H1 (cell line): ENCODE results near the gene INVS. TPM values are rescaled to one million over a fixed set of nuclear protein-coding genes. Genes with fewer than 3 reads are reported as not detected.

Experiments used
- CTCF ChIA-PET: fragments of 300-600 bp; sonication (Branson Sonifier 250); formaldehyde crosslinking; loops from one replicate; lab custom pipeline; 2021; ENCODE audit not compliant: partially characterized antibody; lab: Charles Lee
- POLR2A ChIA-PET: fragments of 300-600 bp; sonication (Branson Sonifier 250); formaldehyde crosslinking; loops from one replicate; lab custom pipeline; 2021; ENCODE audit warnings: inconsistent platforms; ENCODE audit not compliant: partially characterized antibody; lab: Charles Lee
- DNase-seq, 2 experiments: peaks; one replicate each; pipeline versions ENCODE4 v3.0.0 to v3.0.0-alpha.2; 2010 to 2022; ENCODE audit warnings: low spot score in 2 of 2, low read depth in 1 of 2, mixed read lengths in 1 of 2
- FAIRE-seq: peaks from 2 replicates; lab custom pipeline; 2011; peaks lifted over from hg19 to GRCh38; lab: Jason Lieb, UNC
- H2AFZ ChIP-seq: 2 replicates; pipeline ENCODE4 v1.8.1; 2012; ENCODE audit warnings: low read length, inconsistent platforms
- H2AK5ac ChIP-seq: 2 replicates; pipeline ENCODE4 v1.6.1; 2013; ENCODE audit warnings: low read depth, low read length
- H2BK120ac ChIP-seq: replicated peaks from 2 replicates; pipeline ENCODE3; 2013; ENCODE audit warnings: low read depth, low read length, inconsistent platforms
- H2BK12ac ChIP-seq: 2 replicates; pipeline ENCODE4 v1.6.1; 2013; ENCODE audit warnings: low read depth, low read length
- H2BK15ac ChIP-seq: 2 replicates; pipeline ENCODE4 v1.6.1; 2013; ENCODE audit warnings: low read length
- H2BK20ac ChIP-seq: 2 replicates; pipeline ENCODE4 v1.6.1; 2013; ENCODE audit warnings: low read length
- H2BK5ac ChIP-seq: 2 replicates; pipeline ENCODE4 v1.6.1; 2013; ENCODE audit warnings: low read depth, low read length
- H3K14ac ChIP-seq: 2 replicates; pipeline ENCODE4 v1.6.1; 2013; ENCODE audit warnings: inconsistent platforms; ENCODE audit not compliant: insufficient read length
- H3K18ac ChIP-seq: 2 replicates; pipeline ENCODE4 v1.6.1; 2013; ENCODE audit warnings: low read length; ENCODE audit errors: extremely low read depth
- H3K23ac ChIP-seq: 2 replicates; pipeline ENCODE4 v1.6.1; 2013; ENCODE audit warnings: inconsistent platforms; ENCODE audit not compliant: insufficient read length
- H3K23me2 ChIP-seq: 2 replicates; pipeline ENCODE4 v1.6.1; 2013; ENCODE audit warnings: low read depth, low read length
- H3K27ac ChIP-seq: 2 replicates; pipeline ENCODE4 v1.6.1; 2011; ENCODE audit warnings: low read depth, low read length, inconsistent platforms
- H3K27me3 ChIP-seq, 4 experiments: replicated peaks in 1 of 4; 1 replicate in 1 of 4; 2 replicates in 3 of 4; pipeline versions ENCODE4 v1.6.1 to v1.8.1; 2011 to 2013; ENCODE audit warnings: low read length in 3 of 4, mild to moderate bottlenecking in 3 of 4, inconsistent platforms in 2 of 4, mixed read lengths in 2 of 4, moderate library complexity in 1 of 4; ENCODE audit not compliant: control insufficient read depth in 3 of 4, insufficient read depth in 3 of 4; ENCODE audit errors: extremely low read depth in 1 of 4
- H3K36me3 ChIP-seq, 4 experiments: 2 replicates each; pipeline versions ENCODE4 v1.6.1 to v1.8.1; 2011 to 2013; ENCODE audit warnings: mild to moderate bottlenecking in 4 of 4, low read length in 3 of 4, moderate library complexity in 2 of 4, control low read depth in 1 of 4, inconsistent platforms in 1 of 4; ENCODE audit not compliant: insufficient read depth in 4 of 4, control insufficient read depth in 2 of 4
- H3K4ac ChIP-seq: replicated peaks from 2 replicates; pipeline ENCODE3; 2013; ENCODE audit warnings: low read length, low read depth, mixed read lengths, inconsistent platforms; ENCODE audit not compliant: insufficient read length
- H3K4me1 ChIP-seq, 4 experiments: replicated peaks in 1 of 4; 1 replicate in 1 of 4; 2 replicates in 3 of 4; pipeline versions ENCODE4 v1.6.1 to v1.8.1; 2011 to 2013; ENCODE audit warnings: low read length in 3 of 4, inconsistent platforms in 2 of 4, mixed read lengths in 1 of 4; ENCODE audit not compliant: insufficient read depth in 4 of 4, control insufficient read depth in 3 of 4
- H3K4me2 ChIP-seq, 2 experiments: 2 replicates each; pipeline versions ENCODE4 v1.6.1 to v1.8.1; 2011 to 2013; ENCODE audit warnings: low read depth in 2 of 2, low read length in 2 of 2, control low read depth in 1 of 2, inconsistent platforms in 1 of 2, mild to moderate bottlenecking in 1 of 2; ENCODE audit not compliant: insufficient read depth in 1 of 2
- H3K4me3 ChIP-seq, 4 experiments: fragments of 200-600, 300-600 bp in 1 of 4; sonication (generic), shearing (Covaris generic), sonication (Bioruptor Twin) in 1 of 4; 2 replicates each; pipeline versions ENCODE4 v1.5.1 to v1.8.1; 2011 to 2016; ENCODE audit warnings: low read length in 4 of 4, low read depth in 3 of 4, control low read depth in 2 of 4, inconsistent platforms in 2 of 4, mild to moderate bottlenecking in 2 of 4, mixed read lengths in 1 of 4, moderate library complexity in 1 of 4; ENCODE audit not compliant: insufficient read depth in 2 of 4; ENCODE audit errors: extremely low read depth in 1 of 4
- H3K56ac ChIP-seq: replicated peaks from 2 replicates; pipeline ENCODE3; 2013; ENCODE audit warnings: low read depth, mild to moderate bottlenecking, mixed read lengths, low read length, inconsistent platforms; ENCODE audit not compliant: insufficient read length
- H3K79me1 ChIP-seq: 2 replicates; pipeline ENCODE4 v1.6.1; 2013; ENCODE audit warnings: low read depth, low read length, control low read depth
- H3K79me2 ChIP-seq, 2 experiments: 2 replicates each; pipeline versions ENCODE4 v1.6.1 to v1.8.1; 2012 to 2013; ENCODE audit warnings: low read length in 2 of 2, mild to moderate bottlenecking in 2 of 2, inconsistent platforms in 1 of 2; ENCODE audit not compliant: insufficient read depth in 2 of 2, control insufficient read depth in 1 of 2
- H3K9ac ChIP-seq, 4 experiments: replicated peaks in 1 of 4; 1 replicate in 1 of 4; 2 replicates in 3 of 4; pipeline versions ENCODE4 v1.6.1 to v1.8.1; 2011 to 2013; ENCODE audit warnings: low read depth in 3 of 4, low read length in 3 of 4, control low read depth in 2 of 4, mild to moderate bottlenecking in 2 of 4, moderate library complexity in 2 of 4, inconsistent platforms in 1 of 4; ENCODE audit errors: extremely low read depth in 1 of 4
- H3K9me3 ChIP-seq, 2 experiments: 2 replicates each; pipeline versions ENCODE4 v1.6.1 to v1.8.1; 2012 to 2013; ENCODE audit warnings: mild to moderate bottlenecking in 2 of 2, moderate library complexity in 2 of 2, control low read depth in 1 of 2, inconsistent platforms in 1 of 2, low read depth in 1 of 2, low read length in 1 of 2, mixed read lengths in 1 of 2; ENCODE audit not compliant: insufficient read depth in 2 of 2
- H4K20me1 ChIP-seq, 2 experiments: replicated peaks in 1 of 2; 2 replicates each; pipeline versions ENCODE3 to v1.8.1; 2011 to 2013; ENCODE audit warnings: inconsistent platforms in 2 of 2, low read length in 2 of 2, mild to moderate bottlenecking in 1 of 2; ENCODE audit not compliant: insufficient read depth in 2 of 2, control insufficient read depth in 1 of 2
- H4K5ac ChIP-seq: 2 replicates; pipeline ENCODE4 v1.6.1; 2013; ENCODE audit warnings: low read length, low read depth, mixed read lengths, inconsistent platforms; ENCODE audit not compliant: insufficient read length
- H4K8ac ChIP-seq: 2 replicates; pipeline ENCODE4 v1.8.0; 2013; ENCODE audit warnings: mild to moderate bottlenecking, moderate library complexity, low read length, inconsistent platforms; ENCODE audit not compliant: insufficient read depth; ENCODE audit errors: extremely low read depth
- H4K91ac ChIP-seq: replicated peaks from 2 replicates; pipeline ENCODE3; 2013; ENCODE audit warnings: low read length, mixed read lengths, inconsistent platforms; ENCODE audit not compliant: insufficient read length
- BACH1 ChIP-seq: IDR thresholded peaks from 2 replicates; pipeline ENCODE4 v1.6.1; 2012; ENCODE audit warnings: low read length, improper control_type of control experiment
- BCL11A ChIP-seq, 2 experiments: IDR thresholded peaks; one replicate each; pipeline ENCODE4 v1.6.1; 2011; ENCODE audit warnings: low read depth in 2 of 2, low read length in 2 of 2, mild to moderate bottlenecking in 2 of 2
- CTBP2 ChIP-seq: IDR thresholded peaks from 2 replicates; pipeline ENCODE4 v1.7.0; 2011; ENCODE audit warnings: borderline replicate concordance, mild to moderate bottlenecking, moderate library complexity, mixed read lengths, low read length; ENCODE audit not compliant: insufficient read depth, insufficient read length
- EGR1 ChIP-seq: IDR thresholded peaks from 2 replicates; pipeline ENCODE4 v1.6.1; 2011; ENCODE audit warnings: low read depth, low read length, borderline replicate concordance
- FOSL1 ChIP-seq: IDR thresholded peaks from 2 replicates; pipeline ENCODE4 v1.6.1; 2011; ENCODE audit warnings: mild to moderate bottlenecking, low read depth, low read length, moderate library complexity; ENCODE audit not compliant: insufficient read depth
- KDM5A ChIP-seq: fragments of 200-600 bp; IDR thresholded peaks from 2 replicates; pipeline ENCODE4 v1.7.1; 2012; ENCODE audit warnings: mild to moderate bottlenecking, low read length, inconsistent platforms, mixed read lengths
- NANOG ChIP-seq: IDR thresholded peaks from 2 replicates; pipeline ENCODE4 v1.6.1; 2011; ENCODE audit warnings: low read length, low read depth, mild to moderate bottlenecking, inconsistent platforms; ENCODE audit not compliant: insufficient read depth, poor library complexity, severe bottlenecking
- RBBP5 ChIP-seq: IDR thresholded peaks from 2 replicates; pipeline ENCODE4 v1.7.1; 2012; ENCODE audit warnings: low read depth, mild to moderate bottlenecking, inconsistent platforms, low read length, moderate library complexity, borderline replicate concordance
- RFX5 ChIP-seq: IDR thresholded peaks from 2 replicates; pipeline ENCODE4 v1.6.1; 2011; ENCODE audit warnings: low read depth, low read length, improper control_type of control experiment, borderline replicate concordance
- SP4 ChIP-seq: IDR thresholded peaks from 2 replicates; pipeline ENCODE4 v1.6.1; 2012; ENCODE audit warnings: low read length, inconsistent platforms
- ZNF274 ChIP-seq: IDR thresholded peaks from 2 replicates; pipeline ENCODE4 v1.7.0; 2012; ENCODE audit warnings: low read length, borderline replicate concordance; ENCODE audit errors: extremely low read depth
- WGBS, 2 experiments: shearing (Covaris generic) in 1 of 2; methylation state at CpG; one replicate each; pipeline versions ENCODE4 v1.1.6 to v1.1.7; 2013 to 2015; ENCODE audit warnings: low lambda C conversion rate in 2 of 2, mixed read lengths in 2 of 2, inconsistent platforms in 1 of 2, low coverage in 1 of 2, missing lambda C conversion rate in 1 of 2; ENCODE audit not compliant: insufficient replicate concordance in 2 of 2, insufficient coverage in 1 of 2, insufficient read length in 1 of 2; ENCODE audit errors: extremely low coverage in 1 of 2, missing lambda C conversion rate in 1 of 2; 5-methylcytosine and 5-hydroxymethylcytosine counted together
- polyA plus RNA-seq, 7 experiments: library from polyadenylated mRNA; depleted of rRNA in 3 of 7; stranded (reverse) in 5 of 7; unstranded in 2 of 7; fragments of >200 nt in 5 of 7; fragments of 200-250 nt in 2 of 7; gene quantifications; 1 replicate in 5 of 7; 2 replicates in 1 of 7; 4 replicates in 1 of 7; pipeline versions ENCODE4 v1.2.1 to v1.2.3, GENCODE V29; 2011 to 2013; ENCODE audit warnings: missing spikeins in 2 of 7, mixed read lengths in 2 of 7
- total RNA-seq: library from RNA; stranded (reverse); fragmentation: NEBNext Ultra II Directional; extraction: Animal tissue kit (Norgen Biotek cat#: 25700); gene quantifications from 2 replicates; pipeline ENCODE4 v1.2.1, GENCODE V29; 2021

INVS gene
- total and polyA plus RNA-seq, 2 of the 8 experiments (the other 6 are each of a cell fraction or from before 2014, with no cell fraction given) = 4.1 to 6.9 TPM

GRCh38 chr9:100066539-100066938, 32.5 kb upstream of the INVS start:
- Histone ChIP-seq H3K27ac (no peak overlapping the region), H4K5ac (no peak overlapping the region), H3K4ac (no peak overlapping the region), H4K8ac (no peak overlapping the region), H3K56ac (no peak overlapping the region), H3K4me3 (no peak overlapping the region), H4K91ac (no peak overlapping the region), H2BK120ac (no peak overlapping the region), H2AK5ac (no peak overlapping the region), H3K14ac (no peak overlapping the region), H3K36me3 (peaks cover 0 to 3% (median 0%) of the 10 kb centered on the region in 4 experiments; a peak in 1 of 8 replicates), H3K23me2 (no peaks in the 10 kb centered on the region), H2BK5ac (no peak overlapping the region), H2BK15ac (no peak overlapping the region), H2AFZ (no peak overlapping the region), H4K20me1 (peaks cover 0 to 1% of the 10 kb centered on the region in 2 experiments), H3K9me3 (peaks cover 2 to 12% of the 10 kb centered on the region in 2 experiments; a peak in 2 of 4 replicates), H3K27me3 (no peaks in the 10 kb centered on the region), H2BK12ac (no peak overlapping the region), H3K79me2 (peaks cover 0 to 4% of the 10 kb centered on the region in 2 experiments; a peak in 1 of 4 replicates), H3K79me1 (no peaks in the 10 kb centered on the region), H3K18ac (no peak overlapping the region), H3K9ac (no peak overlapping the region), H3K4me2 (no peak overlapping the region), H3K23ac (no peak overlapping the region), H2BK20ac (no peak overlapping the region), H3K4me1 (no peaks in the 10 kb centered on the region; a peak in 1 of 7 replicates)
- CTCF ChIA-PET = interaction anchor here (1.3 kb wide), 1 partner anchor 17 kb away, joined by 5 read pairs; no protein-coding TSS in a partner anchor
- no peak for TF ChIP-seq RFX5
- no peak for TF ChIP-seq KDM5A
- TF ChIP-seq CTBP2 = no peak
- no peak for TF ChIP-seq ZNF274
- no peak for TF ChIP-seq BCL11A (IDR thresholded peaks at IDR 0.05; ENCODE audit: low read depth in 2 of 2, low read length in 2 of 2)
- no peak for TF ChIP-seq NANOG
- no peak for TF ChIP-seq FOSL1
- TF ChIP-seq BACH1 = no peak
- TF ChIP-seq RBBP5 = no peak
- TF ChIP-seq SP4 = no peak
- no peak for TF ChIP-seq EGR1
- POLR2A ChIA-PET = no interaction called here
- DNase-seq (no peak), FAIRE-seq (no peak)
- 100% methylated on average over 2 of the region's 2 CpGs; no CpG with 5 or more reads in 1 of the 2 experiments for WGBS, 2 experiments
